GM19351 (cell line): ENCODE data around the gene HNRNPCL4.
"Not testable (repeated sequence)": the region's sequence is repeated elsewhere in the genome, so short reads cannot be mapped to it uniquely, and the experiment has no call there.

Experiments
- ATAC-seq: cut with Tn5 transposase; IDR thresholded peaks from one replicate; pipeline ENCODE4 v1.9.1; 2021; ENCODE audit warnings: mild to moderate bottlenecking, moderate library complexity; ENCODE audit not compliant: unreplicated experiment

Gene HNRNPCL4

GRCh38 chr1:13165531-13165930, at the start of gene HNRNPCL4:
Gene HNRNPCL4, minus strand, starts transcription at chr1:13165631. Its CDS starts 164 bp downstream, at chr1:13165467.
- not testable (repeated sequence) for ATAC-seq

- ATAC-seq = not testable (repeated sequence)
Observed at GRCh38 chr1:13208712-13209111, 43.3 kb upstream of the HNRNPCL4 start.

- ATAC-seq = not testable (repeated sequence)
Observed at GRCh38 chr1:13201309-13201708, 35.9 kb upstream of the HNRNPCL4 start, which contains the start of gene PRAMEF13. Gene PRAMEF13, minus strand, starts transcription at chr1:13201409. Its CDS starts 1,820 bp downstream, at chr1:13199589.

GRCh38 chr1:13171548-13171947, 6.1 kb upstream of the HNRNPCL4 start, which contains the start of gene PRAMEF9:
Gene PRAMEF9, plus strand, starts transcription at chr1:13171848. Its CDS starts 3,433 bp downstream, at chr1:13175281.
- ATAC-seq = not testable (repeated sequence)

- not testable (repeated sequence) for ATAC-seq
Observed at GRCh38 chr1:13155909-13156308, 9.5 kb downstream of the HNRNPCL4 start, which contains the start of gene PRAMEF26. Gene PRAMEF26, minus strand, starts transcription at chr1:13156009. Its CDS starts 2,914 bp downstream, at chr1:13153095.

- not testable (repeated sequence) for ATAC-seq
Observed at GRCh38 chr1:13116754-13117153, 48.7 kb downstream of the HNRNPCL4 start, which contains the start of gene HNRNPCL2. Gene HNRNPCL2, minus strand, starts transcription at chr1:13116854. Its CDS starts 454 bp downstream, at chr1:13116400.
